Bone marrow (tissue), 2 donors: ENCODE data around the gene POMT1.
"Not testable (repeated sequence)": the region's sequence is repeated elsewhere in the genome, so short reads cannot be mapped to it uniquely, and the experiment has no call there.

Source experiments
- DNase-seq, 2 donors: peaks; one replicate each; lab custom pipeline; 2025; lab: John Stamatoyannopoulos, UW

Gene POMT1

GRCh38 chr9:131525643-131526565 lies 23.2 kb downstream of the POMT1 start:
- DNase-seq: no peak

GRCh38 chr9:131528186-131528585 lies 25.5 kb downstream of the POMT1 start:
- DNase-seq: no peak

GRCh38 chr9:131528886-131529505 lies 26.3 kb downstream of the POMT1 start:
- DNase-seq: no peak

- no peak for DNase-seq
These were observed 27.2 kb downstream of the POMT1 start for GRCh38 chr9:131529597-131530545.

GRCh38 chr9:131530546-131530919 lies 27.8 kb downstream of the POMT1 start:
- DNase-seq: no peak

- DNase-seq: peak; percentile 34 to 65
These were observed 28.5 kb downstream of the POMT1 start, which contains the start of gene UCK1 for GRCh38 chr9:131530920-131531832. TSS of gene UCK1 (minus strand) at chr9:131531263. CDS start at chr9:131531174, 89 bp downstream.

- peak in 1 of 2 donors; percentile 40 for DNase-seq
These were observed 32.1 kb downstream of the POMT1 start for GRCh38 chr9:131534721-131535237.

GRCh38 chr9:131537946-131538345 lies 35.2 kb downstream of the POMT1 start:
- DNase-seq: no peak

- DNase-seq: no peak
These were observed 36.7 kb downstream of the POMT1 start for GRCh38 chr9:131539223-131539923.

- DNase-seq: no peak
These were observed 40.4 kb downstream of the POMT1 start for GRCh38 chr9:131543141-131543540.

GRCh38 chr9:131545003-131545785 lies 42.5 kb downstream of the POMT1 start, which contains the start of gene PRRT1B:
TSS of gene PRRT1B (plus strand) at chr9:131545523. CDS start at chr9:131545616, 93 bp downstream.
- DNase-seq: no peak

- no peak for DNase-seq
These were observed 43.1 kb downstream of the POMT1 start for GRCh38 chr9:131545786-131546335.

- no peak for DNase-seq
These were observed 43.8 kb downstream of the POMT1 start for GRCh38 chr9:131546336-131547084.

- DNase-seq: not testable (repeated sequence)
These were observed 46.5 kb downstream of the POMT1 start for GRCh38 chr9:131549186-131549585.

GRCh38 chr9:131550465-131550864 lies 47.7 kb downstream of the POMT1 start:
- DNase-seq: not testable (repeated sequence)

GRCh38 chr9:131552030-131552429 lies 49.3 kb downstream of the POMT1 start:
- no peak for DNase-seq

GRCh38 chr9:131554087-131554842 lies 51.5 kb downstream of the POMT1 start:
- DNase-seq: no peak
